K562 (cell line): Measurements from ENCODE around the gene PCYT1A. TPM values are rescaled to one million over a fixed set of nuclear protein-coding genes. Genes with fewer than 3 reads are reported as not detected.

ENCODE experiments used
- BCOR ChIP-seq: fragments of 450-650 bp; IDR thresholded peaks from 2 replicates; pipeline ENCODE4 v1.6.1; 2016
- FOXK2 ChIP-seq, 2 experiments: fragments of 450-650 bp; IDR thresholded peaks in 1 of 2; conservative IDR thresholded peaks in 1 of 2; 2 replicates each; pipeline ENCODE4 v1.6.1; 2016; ENCODE audit warnings: low read depth in 2 of 2, mild to moderate bottlenecking in 1 of 2
- GATAD2A ChIP-seq: fragments of 450-650 bp; IDR thresholded peaks from 2 replicates; pipeline ENCODE4 v1.6.1; 2017
- GMEB1 ChIP-seq: fragments of 250-450 bp; sonication (Bioruptor Pico); IDR thresholded peaks from 2 replicates; pipeline ENCODE4 v1.4.0; 2020; ENCODE audit warnings: mild to moderate bottlenecking
- GTF2A2 ChIP-seq: IDR thresholded peaks from 2 replicates; pipeline ENCODE4 v1.6.1; 2016; ENCODE audit warnings: mild to moderate bottlenecking, missing genetic modification characterization, missing compliant biosample characterization
- IFI16 ChIP-seq: fragments of 250-450 bp; sonication (Bioruptor Pico); IDR thresholded peaks from 2 replicates; pipeline ENCODE4 v2.1.2; 2022; ENCODE audit warnings: mild to moderate bottlenecking, inconsistent platforms
- NFYB ChIP-seq: IDR thresholded peaks from 2 replicates; pipeline ENCODE4 v1.6.1; 2011; ENCODE audit warnings: mild to moderate bottlenecking, moderate library complexity; ENCODE audit not compliant: insufficient read length; ENCODE audit errors: extremely low read depth
- RAD21 ChIP-seq, 2 experiments: fragments of 250-450 bp in 1 of 2; fragments of 450-650 bp in 1 of 2; sonication (Bioruptor Pico) in 1 of 2; formaldehyde crosslinking in 1 of 2; IDR thresholded peaks in 1 of 2; conservative IDR thresholded peaks in 1 of 2; 2 replicates each; pipeline versions ENCODE4 v1.4.0 to v1.8.0; 2020 to 2022; ENCODE audit warnings: mild to moderate bottlenecking in 2 of 2, moderate library complexity in 1 of 2
- TARDBP ChIP-seq: fragments of 450-650 bp; IDR thresholded peaks from 2 replicates; pipeline ENCODE4 v1.6.1; 2016
- ZBED1 ChIP-seq: IDR thresholded peaks from 2 replicates; pipeline ENCODE4 v1.6.1; 2014
- ZBTB40 ChIP-seq, 2 experiments: fragments of 450-650 bp in 1 of 2; sonication (generic) in 1 of 2; formaldehyde crosslinking in 1 of 2; IDR thresholded peaks; 2 replicates each; pipeline versions ENCODE4 v1.7.1 to v1.9.0; 2016 to 2022; ENCODE audit warnings: inconsistent platforms in 1 of 2, mild to moderate bottlenecking in 1 of 2, missing genetic modification reagents in 1 of 2
- ZKSCAN8 ChIP-seq: fragments of 200-800 bp; sonication (Bioruptor generic); IDR thresholded peaks from 2 replicates; pipeline ENCODE4 v1.6.1; 2016; ENCODE audit warnings: missing genetic modification characterization, missing compliant biosample characterization
- ZNF124 ChIP-seq: sonication (generic); formaldehyde crosslinking; IDR thresholded peaks from 2 replicates; pipeline ENCODE4 v1.8.1; 2022; ENCODE audit warnings: missing genetic modification reagents
- ZNF239 ChIP-seq: fragments of 250-450 bp; sonication (Bioruptor Pico); IDR thresholded peaks from 2 replicates; pipeline ENCODE4 v1.4.0; 2020; ENCODE audit warnings: mild to moderate bottlenecking
- ZNF253 ChIP-seq: fragments of 250-450 bp; sonication (Bioruptor Pico); conservative IDR thresholded peaks from 2 replicates; pipeline ENCODE4 v1.6.1; 2021; ENCODE audit warnings: mild to moderate bottlenecking
- polyA plus RNA-seq, 8 experiments: library from polyadenylated mRNA; depleted of rRNA in 4 of 8; stranded (reverse) in 5 of 8; unstranded in 3 of 8; fragments of >200 nt; fragmentation: Nextera tagmentation in 2 of 8; fragmentation: Illumina TruSeq in 1 of 8; extraction: Ambion mirVana in 2 of 8; extraction: Trizol in 1 of 8; gene quantifications; 2 replicates each; pipeline versions ENCODE4 v1.2.1 to v1.2.3, GENCODE V29; 2011 to 2014; ENCODE audit warnings: inconsistent platforms in 1 of 8, missing spikeins in 1 of 8
- total RNA-seq, 7 experiments: library from RNA; depleted of rRNA in 6 of 7; stranded (reverse); fragments of >200 nt in 6 of 7; fragmentation: Illumina TruSeq in 2 of 7; extraction: Trizol in 2 of 7; gene quantifications; 2 replicates each; pipeline versions ENCODE4 v1.2.1 to v1.2.3, GENCODE V29; 2011 to 2021; ENCODE audit warnings: low replicate concordance in 1 of 7
- TF ChIP-seq, protein P1 (sequence below): fragments of 250-450 bp; sonication (Bioruptor Pico); IDR thresholded peaks from 2 replicates; pipeline ENCODE4 v1.9.0; 2021; ENCODE audit warnings: mild to moderate bottlenecking, inconsistent platforms

Gene PCYT1A
- total and polyA plus RNA-seq, 9 of the 15 experiments (the other 6 are each of a cell fraction or from before 2014, with no cell fraction given), result 13.4 to 62.8 (median 49.4) TPM

GRCh38 chr3:196274585-196274984 is 12.9 kb downstream of the PCYT1A start (continued):
- TF ChIP-seq FOXK2 (conservative IDR thresholded peaks at IDR 0.05 in 1 of 2, IDR thresholded peaks at IDR 0.05 in 1 of 2; ENCODE audit: low read depth in 2 of 2), result peak; percentile 58 to 81
- TF ChIP-seq ZBED1, result no peak
- TF ChIP-seq ZNF124, result no peak
- no peak for TF ChIP-seq RAD21 (CRISPR knock-in tag; conservative IDR thresholded peaks at IDR 0.05 in 1 of 2, IDR thresholded peaks at IDR 0.05 in 1 of 2)
- TF ChIP-seq NFYB, result no peak
- no peak for TF ChIP-seq IFI16 (CRISPR knock-in tag)
- no peak for TF ChIP-seq TARDBP
- TF ChIP-seq GTF2A2 (tag), result no peak
- no peak for TF ChIP-seq GMEB1 (CRISPR knock-in tag)
- no peak for TF ChIP-seq ZKSCAN8
- no peak for TF ChIP-seq ZBTB40 (IDR thresholded peaks at IDR 0.05)
- TF ChIP-seq ZBTB40 (CRISPR knock-in tag; IDR thresholded peaks at IDR 0.05), result no peak
- TF ChIP-seq BCOR, result no peak
- TF ChIP-seq GATAD2A, result no peak
- no peak for TF ChIP-seq ZNF253 (CRISPR knock-in tag)
- TF ChIP-seq, protein P1, sequence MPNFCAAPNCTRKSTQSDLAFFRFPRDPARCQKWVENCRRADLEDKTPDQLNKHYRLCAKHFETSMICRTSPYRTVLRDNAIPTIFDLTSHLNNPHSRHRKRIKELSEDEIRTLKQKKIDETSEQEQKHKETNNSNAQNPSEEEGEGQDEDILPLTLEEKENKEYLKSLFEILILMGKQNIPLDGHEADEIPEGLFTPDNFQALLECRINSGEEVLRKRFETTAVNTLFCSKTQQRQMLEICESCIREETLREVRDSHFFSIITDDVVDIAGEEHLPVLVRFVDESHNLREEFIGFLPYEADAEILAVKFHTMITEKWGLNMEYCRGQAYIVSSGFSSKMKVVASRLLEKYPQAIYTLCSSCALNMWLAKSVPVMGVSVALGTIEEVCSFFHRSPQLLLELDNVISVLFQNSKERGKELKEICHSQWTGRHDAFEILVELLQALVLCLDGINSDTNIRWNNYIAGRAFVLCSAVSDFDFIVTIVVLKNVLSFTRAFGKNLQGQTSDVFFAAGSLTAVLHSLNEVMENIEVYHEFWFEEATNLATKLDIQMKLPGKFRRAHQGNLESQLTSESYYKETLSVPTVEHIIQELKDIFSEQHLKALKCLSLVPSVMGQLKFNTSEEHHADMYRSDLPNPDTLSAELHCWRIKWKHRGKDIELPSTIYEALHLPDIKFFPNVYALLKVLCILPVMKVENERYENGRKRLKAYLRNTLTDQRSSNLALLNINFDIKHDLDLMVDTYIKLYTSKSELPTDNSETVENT, result no peak
- TF ChIP-seq ZNF239 (CRISPR knock-in tag), result no peak
